Hepatocyte (in vitro differentiated cells): ENCODE results near the gene PSMB10. TPM values are rescaled to one million over a fixed set of nuclear protein-coding genes. Genes with fewer than 3 reads are reported as not detected.

ENCODE experiments used
- DNase-seq: peaks from one replicate; pipeline ENCODE4 v3.0.0-alpha.2; 2016; ENCODE audit warnings: low spot score
- H2AFZ ChIP-seq: fragments of 200-600 bp; sonication (generic); 2 replicates; pipeline ENCODE4 v1.6.0; 2016; ENCODE audit warnings: antibody characterized with exemption, mild to moderate bottlenecking
- H3K27ac ChIP-seq: fragments of 200-600 bp; sonication (generic); 2 replicates; pipeline ENCODE4 v1.5.1; 2016; ENCODE audit warnings: mild to moderate bottlenecking
- H3K27me3 ChIP-seq: fragments of 200-600 bp; sonication (generic); 2 replicates; pipeline ENCODE4 v1.6.1; 2016
- H3K36me3 ChIP-seq: fragments of 200-600 bp; sonication (generic); replicated peaks from 2 replicates; pipeline ENCODE4 v1.5.1; 2016; ENCODE audit warnings: low read depth; ENCODE audit not compliant: insufficient read depth
- H3K4me1 ChIP-seq: fragments of 200-600 bp; sonication (generic); 2 replicates; pipeline ENCODE4 v1.5.1; 2016; ENCODE audit warnings: mild to moderate bottlenecking, moderate library complexity; ENCODE audit not compliant: insufficient read depth
- H3K4me2 ChIP-seq: fragments of 200-600 bp; sonication (generic); 2 replicates; pipeline ENCODE4 v1.6.0; 2016
- H3K4me3 ChIP-seq: fragments of 200-600 bp; sonication (generic); 2 replicates; pipeline ENCODE4 v1.5.1; 2016; ENCODE audit warnings: mild to moderate bottlenecking
- H3K79me2 ChIP-seq: fragments of 200-600 bp; sonication (generic); 2 replicates; pipeline ENCODE4 v1.6.0; 2017; ENCODE audit warnings: mild to moderate bottlenecking
- H3K9me2 ChIP-seq: fragments of 200-600 bp; sonication (generic); replicated peaks from 2 replicates; pipeline ENCODE4 v1.6.0; 2017; ENCODE audit warnings: mild to moderate bottlenecking; ENCODE audit not compliant: insufficient read depth
- H3K9me3 ChIP-seq: fragments of 200-600 bp; sonication (generic); 2 replicates; pipeline ENCODE4 v1.5.1; 2016; ENCODE audit warnings: low read depth, mild to moderate bottlenecking
- H4K20me1 ChIP-seq: fragments of 200-600 bp; sonication (generic); 2 replicates; pipeline ENCODE4 v1.6.0; 2016; ENCODE audit warnings: mild to moderate bottlenecking; ENCODE audit not compliant: insufficient read depth, poor library complexity, severe bottlenecking
- EZH2 ChIP-seq: fragments of 200-600 bp; sonication (generic); IDR thresholded peaks from 2 replicates; pipeline ENCODE4 v1.6.1; 2016; ENCODE audit warnings: antibody characterized with exemption, mild to moderate bottlenecking, borderline replicate concordance
- EZH2phosphoT487 ChIP-seq: fragments of 200-600 bp; sonication (generic); IDR thresholded peaks from one replicate; pipeline ENCODE4 v1.6.1; 2018; ENCODE audit warnings: antibody characterized with exemption, mild to moderate bottlenecking, low read depth, moderate library complexity; ENCODE audit not compliant: unreplicated experiment, severe bottlenecking
- WGBS: methylation state at CpG from one replicate; pipeline ENCODE4 v1.1.6; 2016; ENCODE audit warnings: low lambda C conversion rate; ENCODE audit errors: missing lambda C conversion rate; 5-methylcytosine and 5-hydroxymethylcytosine counted together
- polyA plus RNA-seq: library from polyadenylated mRNA; unstranded; fragments of >200 nt; fragmentation: Nextera tagmentation; extraction: Ambion mirVana; gene quantifications from 2 replicates; pipeline ENCODE4 v1.2.1, GENCODE V29; 2016
- total RNA-seq: library from RNA; depleted of rRNA; stranded (reverse); fragments of >200 nt; gene quantifications from 2 replicates; pipeline ENCODE4 v1.2.3, GENCODE V29; 2014
- TF ChIP-seq, protein P1 (sequence below): fragments of 200-600 bp; sonication (generic); IDR thresholded peaks from 2 replicates; pipeline ENCODE4 v1.5.1; 2016; ENCODE audit warnings: antibody characterized with exemption, mild to moderate bottlenecking; ENCODE audit not compliant: poor library complexity

PSMB10 gene
- total and polyA plus RNA-seq, 2 experiments from 2014 or later, result 13.7 to 48.7 TPM

DNA sequence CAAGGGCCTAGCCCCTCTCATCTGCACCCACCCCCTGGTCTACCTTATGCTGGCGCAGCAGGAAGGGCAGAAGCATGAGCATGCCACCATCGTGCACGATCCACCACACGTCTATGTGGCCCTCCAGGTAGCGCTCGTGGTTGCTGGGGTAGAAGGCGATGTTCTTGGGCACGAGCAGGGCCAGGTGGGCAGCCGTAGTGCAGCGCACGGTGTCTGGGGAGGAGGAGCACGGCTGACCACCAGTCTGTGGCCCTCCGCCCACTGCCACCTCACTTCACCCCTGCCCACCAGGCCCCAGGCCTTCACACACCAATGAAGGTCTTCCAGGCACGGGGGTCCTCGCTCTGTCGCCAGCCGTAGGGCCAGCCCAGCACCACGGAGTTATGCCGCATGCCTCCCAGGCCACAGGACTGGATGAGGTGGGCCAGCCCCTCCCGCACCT, 9.5 kb upstream of the PSMB10 start:
- DNase-seq, result no peak
- Histone ChIP-seq H3K9me3 (no peaks in the 10 kb centered on the region), H3K9me2 (no peaks in the 10 kb centered on the region), H3K27me3 (no peaks in the 10 kb centered on the region), H3K4me3 (no peak overlapping the region), H3K79me2 (no peaks in the 10 kb centered on the region), H3K27ac (no peak overlapping the region), H4K20me1 (no peaks in the 10 kb centered on the region), H3K4me1 (no peaks in the 10 kb centered on the region), H3K36me3 (no peaks in the 10 kb centered on the region), H3K4me2 (no peak overlapping the region), H2AFZ (no peak overlapping the region)
- WGBS, result 96% methylated on average over 20 of the region's 20 CpGs
- TF ChIP-seq EZH2phosphoT487 (no peak), EZH2 (no peak)
- TF ChIP-seq, protein P1, sequence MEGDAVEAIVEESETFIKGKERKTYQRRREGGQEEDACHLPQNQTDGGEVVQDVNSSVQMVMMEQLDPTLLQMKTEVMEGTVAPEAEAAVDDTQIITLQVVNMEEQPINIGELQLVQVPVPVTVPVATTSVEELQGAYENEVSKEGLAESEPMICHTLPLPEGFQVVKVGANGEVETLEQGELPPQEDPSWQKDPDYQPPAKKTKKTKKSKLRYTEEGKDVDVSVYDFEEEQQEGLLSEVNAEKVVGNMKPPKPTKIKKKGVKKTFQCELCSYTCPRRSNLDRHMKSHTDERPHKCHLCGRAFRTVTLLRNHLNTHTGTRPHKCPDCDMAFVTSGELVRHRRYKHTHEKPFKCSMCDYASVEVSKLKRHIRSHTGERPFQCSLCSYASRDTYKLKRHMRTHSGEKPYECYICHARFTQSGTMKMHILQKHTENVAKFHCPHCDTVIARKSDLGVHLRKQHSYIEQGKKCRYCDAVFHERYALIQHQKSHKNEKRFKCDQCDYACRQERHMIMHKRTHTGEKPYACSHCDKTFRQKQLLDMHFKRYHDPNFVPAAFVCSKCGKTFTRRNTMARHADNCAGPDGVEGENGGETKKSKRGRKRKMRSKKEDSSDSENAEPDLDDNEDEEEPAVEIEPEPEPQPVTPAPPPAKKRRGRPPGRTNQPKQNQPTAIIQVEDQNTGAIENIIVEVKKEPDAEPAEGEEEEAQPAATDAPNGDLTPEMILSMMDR, result no peak

DNA sequence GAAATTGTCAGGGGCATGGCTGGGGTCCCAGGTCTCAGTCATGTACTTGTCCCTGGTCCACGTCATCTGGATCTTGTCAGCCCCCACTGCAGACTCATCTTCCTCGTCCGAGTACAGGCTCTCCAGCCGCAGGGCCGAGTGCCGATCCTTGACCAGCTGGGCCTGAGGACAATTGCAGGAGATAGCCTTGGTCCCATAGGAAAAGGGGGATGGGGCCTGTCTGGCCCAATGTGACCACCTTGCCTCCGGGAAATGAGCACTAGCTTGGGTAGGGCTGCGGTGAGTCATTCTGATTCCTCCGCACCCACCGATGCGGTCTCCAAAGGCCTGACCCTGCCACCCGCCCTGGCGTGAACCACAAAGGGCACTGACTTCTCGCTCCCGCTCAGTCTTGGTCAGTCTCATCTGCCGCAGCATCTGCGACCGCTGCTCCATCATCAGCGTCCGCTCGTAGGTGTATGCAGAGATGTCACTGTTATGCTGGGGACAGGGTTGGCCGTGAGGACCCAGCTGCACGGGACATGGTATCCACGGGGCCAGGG, 8.8 kb upstream of the PSMB10 start:
- H3K4me2 ChIP-seq, result no peak overlapping the region
- TF ChIP-seq EZH2 (no peak), EZH2phosphoT487 (no peak)
- TF ChIP-seq, protein P1, result no peak
- no peaks in the 10 kb centered on the region for H3K79me2 ChIP-seq
- H2AFZ ChIP-seq, result no peak overlapping the region
- H3K9me2 ChIP-seq, result no peaks in the 10 kb centered on the region
- H4K20me1 ChIP-seq, result no peaks in the 10 kb centered on the region
- no peaks in the 10 kb centered on the region for H3K9me3 ChIP-seq
- WGBS, result 94% methylated on average over 24 of the region's 24 CpGs
- H3K36me3 ChIP-seq, result no peaks in the 10 kb centered on the region
- no peaks in the 10 kb centered on the region for H3K4me1 ChIP-seq
- H3K4me3 ChIP-seq, result no peak overlapping the region
- DNase-seq, result no peak
- H3K27ac ChIP-seq, result no peak overlapping the region
- no peaks in the 10 kb centered on the region for H3K27me3 ChIP-seq

DNA sequence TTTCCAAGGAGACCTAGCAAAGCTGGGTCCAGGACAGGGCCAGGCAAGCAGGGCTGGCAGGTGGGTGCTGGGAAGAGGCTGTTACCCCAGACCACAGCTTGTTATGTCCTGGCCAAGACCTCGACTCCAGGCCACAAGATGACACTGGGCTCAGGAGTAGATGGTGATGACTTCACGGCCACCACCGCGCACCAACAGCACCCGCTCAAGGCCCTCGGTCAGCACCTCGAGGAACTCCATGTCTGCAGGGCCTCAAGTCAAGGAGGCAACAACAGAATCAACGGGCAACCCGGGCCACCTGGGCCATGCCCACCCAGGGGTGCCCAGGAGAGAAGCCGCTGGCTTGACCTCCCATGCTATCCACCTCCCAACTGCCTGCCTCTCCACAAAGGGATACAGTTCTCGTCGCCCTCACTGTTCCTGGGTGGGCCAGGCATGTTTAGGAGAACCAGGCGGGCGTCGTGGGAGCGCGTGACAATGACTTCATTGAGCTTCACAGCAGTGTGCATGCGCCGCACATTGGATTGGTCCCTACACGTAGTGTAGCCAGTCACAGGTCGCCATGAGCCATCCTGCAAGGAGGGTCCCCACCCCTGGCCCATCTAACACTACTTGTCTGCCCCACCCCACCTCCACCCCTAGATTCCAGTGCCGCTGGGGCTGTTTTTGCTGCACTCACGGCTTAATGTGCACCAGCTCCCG, 8.2 kb upstream of the PSMB10 start:
- Histone ChIP-seq H3K9me3 (no peaks in the 10 kb centered on the region), H3K36me3 (no peaks in the 10 kb centered on the region), H3K27ac (no peak overlapping the region), H3K9me2 (no peaks in the 10 kb centered on the region), H3K4me3 (no peak overlapping the region), H2AFZ (no peak overlapping the region), H4K20me1 (no peaks in the 10 kb centered on the region), H3K27me3 (no peaks in the 10 kb centered on the region), H3K4me2 (no peak overlapping the region), H3K4me1 (no peaks in the 10 kb centered on the region), H3K79me2 (peaks cover 3% of the 10 kb centered on the region)
- 99% methylated on average over 24 of the region's 24 CpGs for WGBS
- no peak for DNase-seq
- TF ChIP-seq EZH2 (no peak), EZH2phosphoT487 (no peak)
- TF ChIP-seq, protein P1, result no peak
